ENCODE results near the gene PIGP.

GRCh38 chr21:37040212-37040611 lies 32.7 kb downstream of the PIGP start:
- TF ChIP-seq EP300 (IDR thresholded peaks at IDR 0.05; ENCODE audit: low read depth) (no peak), CTCF (IDR thresholded peaks at IDR 0.05) (no peak)

All from transverse colon (tissue), 3 donors.